ENCODE measurements around the gene NFS1.

NFS1 gene

DNA sequence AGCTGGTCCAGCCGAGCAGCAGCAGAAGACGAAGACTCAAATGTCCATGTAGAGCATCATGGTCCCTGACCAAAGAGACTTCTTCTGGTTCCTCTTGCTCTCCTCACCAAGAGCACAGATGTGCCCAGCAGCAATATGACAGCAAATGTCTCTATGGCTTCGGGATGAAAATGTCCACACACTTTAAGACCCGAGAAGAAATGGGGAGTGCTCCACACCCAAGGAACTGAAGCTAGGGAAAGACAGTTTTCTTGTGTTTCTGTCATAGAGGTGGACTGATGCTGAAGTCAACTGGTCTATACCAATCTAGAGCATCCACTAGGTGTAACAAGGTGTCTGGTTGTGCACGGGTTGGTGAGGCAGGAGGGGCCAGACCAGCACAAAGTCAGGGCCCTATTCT, 29.9 kb downstream of the NFS1 start:
- DNase-seq, result no peak

DNA sequence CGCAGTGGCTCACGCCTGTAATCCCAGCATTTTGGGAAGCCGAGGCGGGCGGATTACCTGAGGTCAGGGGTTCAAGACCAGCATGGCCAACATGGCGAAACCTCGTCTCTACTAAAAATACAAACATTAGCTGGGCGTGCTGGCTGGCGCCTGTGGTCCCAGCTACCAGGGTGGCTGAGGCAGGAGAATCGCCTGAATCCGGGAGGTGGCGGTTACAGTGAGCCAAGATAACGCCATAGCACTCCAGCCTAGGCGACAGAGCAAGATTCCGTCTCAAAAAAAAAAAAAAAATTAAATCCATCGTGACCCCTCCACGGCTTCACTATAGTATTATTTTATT, 33.2 kb downstream of the NFS1 start:
- no peak for DNase-seq

- DNase-seq, result peak; percentile 95
These were observed 34.5 kb downstream of the NFS1 start, which contains the start of the genes CPNE1 and RBM12 for GRCh38 chr20:35664466-35665206. CPNE1 (minus strand) TSS chr20:35664900; CDS start chr20:35632923, 31,977 bp downstream. RBM12 (minus strand) TSS chr20:35664900; CDS start chr20:35655322, 9,578 bp downstream.

DNA sequence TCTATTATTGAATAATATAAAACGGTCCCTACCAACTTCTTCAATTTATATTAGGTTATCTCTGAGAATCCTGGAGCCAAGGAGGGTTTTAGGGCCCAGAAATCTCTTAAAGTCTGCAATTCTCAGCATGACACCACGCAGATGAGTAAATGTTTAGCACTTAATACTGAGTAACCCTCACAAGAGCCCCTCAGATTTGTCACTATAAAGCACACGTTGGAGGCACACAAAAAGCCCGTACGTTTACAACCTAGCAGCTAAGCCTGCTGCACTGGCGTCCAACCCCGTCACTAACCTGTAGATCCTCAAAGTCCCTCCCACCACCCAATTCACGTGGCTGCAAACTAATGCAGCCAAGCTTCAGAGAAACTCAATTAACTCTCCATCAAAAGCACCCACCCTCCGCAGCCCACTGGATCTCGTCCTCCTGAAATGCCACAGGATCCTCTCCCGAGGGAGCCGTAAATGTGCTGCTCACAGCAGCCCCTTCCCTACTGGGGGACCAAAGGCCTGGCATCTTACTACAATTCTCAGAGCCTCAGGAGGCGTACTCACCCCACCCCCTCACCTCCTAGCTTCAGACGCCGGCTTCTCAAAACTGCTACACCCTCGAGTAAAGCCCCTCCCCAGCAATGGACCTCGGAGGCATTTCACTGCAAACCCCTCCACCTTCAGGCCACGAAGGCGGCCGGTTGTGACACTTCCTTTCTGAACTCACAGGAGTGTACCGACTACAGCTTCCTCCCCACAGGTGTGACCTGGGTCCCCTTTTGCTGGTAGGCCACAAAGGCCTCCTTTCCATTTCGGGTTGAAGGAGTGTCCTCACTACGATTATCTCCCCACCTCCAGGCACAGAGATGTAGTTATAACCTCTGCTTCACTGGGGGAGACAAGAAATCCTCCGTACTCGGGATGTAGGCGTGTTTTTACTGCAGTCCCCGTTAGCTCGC, 35.4 kb downstream of the NFS1 start:
- DNase-seq, result no peak

GRCh38 chr20:35662551-35662950, 36.6 kb downstream of the NFS1 start:
- no peak for DNase-seq

DNA sequence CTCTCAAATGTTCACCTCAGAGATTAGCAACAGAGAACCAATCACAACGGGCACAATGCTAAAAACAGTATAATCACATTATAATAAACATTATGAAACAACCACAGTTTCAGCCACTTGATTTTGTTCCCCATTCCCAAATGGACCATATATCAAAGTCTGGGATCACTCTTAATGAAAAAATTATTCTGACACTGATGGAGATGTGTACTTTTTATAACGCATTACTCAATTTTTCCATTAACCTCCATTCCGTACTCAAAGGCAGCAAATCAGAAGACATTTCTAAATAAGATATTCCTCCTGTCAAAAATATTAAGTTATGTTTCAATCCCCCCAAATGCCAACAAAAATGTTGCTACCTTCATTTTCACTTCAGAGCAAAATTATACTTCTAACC, 37.2 kb downstream of the NFS1 start:
- no peak for DNase-seq

GRCh38 chr20:35661053-35661452, 38.1 kb downstream of the NFS1 start:
- no peak for DNase-seq

GRCh38 chr20:35660122-35660937, 38.8 kb downstream of the NFS1 start:
- DNase-seq, result no peak

GRCh38 chr20:35657271-35657670, 41.9 kb downstream of the NFS1 start:
- DNase-seq, result no peak

DNA sequence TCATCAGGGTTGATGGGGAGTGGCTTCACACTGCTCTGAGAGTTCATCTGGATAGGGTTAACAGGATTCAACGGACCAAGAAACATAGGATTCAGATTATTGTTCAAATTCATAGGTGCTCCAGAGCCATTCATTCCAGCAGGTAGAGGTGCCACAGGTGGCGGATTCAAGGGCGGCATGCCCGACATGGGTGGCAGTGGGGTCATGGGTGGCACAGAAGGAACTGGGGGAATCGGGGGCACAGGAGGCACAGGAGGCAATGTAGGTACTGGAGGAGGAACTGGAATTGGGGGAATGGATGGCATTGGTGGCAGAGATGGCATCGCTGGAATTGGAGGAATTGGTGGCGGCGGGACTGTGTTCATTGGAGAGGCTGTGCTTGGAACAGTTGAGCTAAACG, 44.7 kb downstream of the NFS1 start:
- no peak for DNase-seq

DNA sequence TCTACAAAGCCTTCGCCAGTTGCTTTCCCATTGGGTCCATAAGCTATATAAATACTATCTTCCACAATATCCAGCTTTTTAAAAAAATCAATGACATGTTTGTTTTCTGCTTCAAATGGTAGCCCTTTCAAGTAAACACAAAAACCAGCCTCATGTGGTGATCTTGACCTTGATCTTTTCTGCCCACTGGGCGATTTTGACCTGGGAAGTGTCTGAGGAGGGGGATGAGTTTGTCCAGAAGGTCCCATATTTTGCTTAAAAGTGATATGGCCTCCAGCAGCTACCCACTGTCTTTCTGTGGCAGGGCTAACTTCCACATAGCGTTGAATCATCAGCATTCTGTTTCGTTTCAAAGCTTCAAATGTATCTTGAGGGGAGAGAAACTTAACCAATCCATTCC, 45.3 kb downstream of the NFS1 start:
- DNase-seq, result no peak

GRCh38 chr20:35653430-35653734, 45.8 kb downstream of the NFS1 start:
- no peak for DNase-seq

DNA sequence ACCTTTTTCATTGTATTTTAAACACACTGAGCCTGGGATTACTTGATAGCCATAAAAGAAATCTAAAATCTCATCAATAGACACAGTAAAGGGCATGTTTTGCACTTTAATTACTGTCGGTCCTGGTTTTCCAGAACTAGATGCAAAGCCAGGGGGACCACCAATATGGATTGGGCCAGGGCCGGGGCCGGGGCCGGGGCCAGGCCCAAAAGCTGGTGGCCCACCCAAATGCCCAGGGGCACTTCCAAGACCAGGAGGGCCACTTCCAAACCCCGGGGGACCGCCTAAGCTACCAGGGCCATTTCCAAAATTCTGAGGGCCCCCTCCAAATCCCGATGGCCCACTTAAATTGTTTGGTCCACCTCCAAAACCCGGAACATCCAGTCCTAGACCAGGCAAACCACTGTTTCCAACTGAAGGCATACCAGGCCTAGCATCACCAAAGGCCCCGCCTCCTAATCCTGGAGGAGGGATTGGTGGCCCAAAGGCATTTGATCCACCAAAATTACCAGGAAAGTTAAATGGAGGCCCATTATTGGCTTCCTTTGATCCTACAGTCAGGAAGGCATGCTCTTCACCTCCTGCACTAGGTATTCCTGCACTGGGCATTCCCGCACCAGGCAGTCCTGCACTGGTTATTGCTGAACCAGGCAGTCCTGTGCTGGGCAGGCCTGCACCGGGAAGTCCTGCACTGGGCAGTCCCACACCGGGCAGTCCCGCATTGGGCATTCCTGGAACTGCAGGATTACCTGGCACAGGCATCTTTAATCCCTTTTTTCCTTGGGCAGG, 46.3 kb downstream of the NFS1 start:
- no peak for DNase-seq

DNA sequence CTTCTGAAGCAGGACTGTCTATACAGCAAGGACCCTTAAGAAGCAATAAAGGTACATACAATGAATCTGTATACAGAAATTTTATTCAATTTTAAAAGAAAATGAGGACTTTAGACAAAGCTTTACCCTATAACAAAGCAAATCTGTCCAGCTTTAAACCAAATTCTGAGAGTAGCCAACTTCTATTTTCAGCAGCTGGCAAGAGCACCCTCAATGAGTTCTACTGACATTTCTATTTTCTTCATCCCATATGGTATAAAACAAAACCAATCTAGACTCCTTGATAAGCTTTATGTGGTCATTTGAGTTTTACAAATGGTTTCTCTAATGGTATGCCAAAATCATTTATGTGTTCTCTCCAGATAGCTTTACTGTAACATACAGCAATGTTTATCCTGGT, 47.2 kb downstream of the NFS1 start:
- DNase-seq, result no peak

DNA sequence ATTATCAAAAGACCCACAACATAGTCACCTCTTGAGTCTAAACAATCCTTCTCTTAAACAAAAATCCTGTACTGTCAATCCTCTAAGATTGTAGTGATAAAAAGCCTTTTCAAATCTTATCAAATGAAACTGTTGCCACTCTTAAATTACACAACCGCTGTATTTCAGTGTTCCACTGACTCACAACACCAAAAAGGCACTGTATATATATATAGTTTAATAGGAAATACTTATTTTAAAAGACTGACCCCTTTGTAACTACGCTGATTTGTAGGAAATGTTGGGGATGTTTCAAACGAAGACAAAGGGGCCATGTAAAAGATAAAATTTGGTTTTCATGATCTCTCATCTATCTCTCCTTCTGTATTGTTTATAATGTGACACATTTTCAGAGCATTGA, 48.5 kb downstream of the NFS1 start:
- no peak for DNase-seq

- peak; percentile 18 for DNase-seq
These were observed 50.3 kb downstream of the NFS1 start for GRCh38 chr20:35648836-35649235.

DNA sequence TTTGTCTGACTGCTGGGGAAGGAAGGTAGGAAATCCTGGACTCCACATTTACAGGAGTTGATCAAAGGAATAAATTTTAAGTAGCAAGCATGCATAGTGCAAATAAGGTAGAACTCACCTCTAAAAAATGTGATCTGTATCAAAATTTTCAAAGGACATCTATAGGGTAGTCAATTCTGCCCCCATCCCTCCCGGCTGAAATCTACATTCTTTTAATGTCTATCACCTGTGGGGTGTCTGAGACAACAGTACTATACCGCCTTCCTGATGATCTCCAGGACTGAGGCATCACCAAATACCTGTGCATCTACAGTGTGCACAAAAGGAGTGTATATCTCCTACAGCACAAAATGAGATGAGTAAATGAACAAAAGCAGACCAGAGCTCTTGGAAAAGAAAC, 54.3 kb downstream of the NFS1 start:
- no peak for DNase-seq

- DNase-seq, result no peak
These were observed 56.1 kb downstream of the NFS1 start for GRCh38 chr20:35643045-35643444.

DNA sequence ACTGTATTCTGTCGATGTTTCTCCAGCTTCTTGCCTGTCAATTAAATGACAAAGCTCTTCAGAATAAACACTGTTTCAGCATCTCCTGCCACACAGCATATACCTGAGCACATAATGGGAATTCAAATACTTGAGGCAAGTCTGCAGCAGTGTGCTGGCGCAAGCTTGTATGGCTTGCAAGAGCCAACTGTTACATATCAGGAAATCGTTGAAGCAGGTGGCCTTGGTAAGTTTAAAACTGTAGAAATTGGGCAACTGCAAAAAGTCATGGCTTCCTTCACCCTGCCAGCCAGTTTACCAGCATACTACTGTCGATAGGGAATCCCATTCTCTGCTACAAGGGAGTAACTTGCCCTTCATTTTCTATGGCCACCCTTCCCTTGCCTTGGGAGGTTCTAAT, 57.4 kb downstream of the NFS1 start:
- DNase-seq, result no peak

DNA sequence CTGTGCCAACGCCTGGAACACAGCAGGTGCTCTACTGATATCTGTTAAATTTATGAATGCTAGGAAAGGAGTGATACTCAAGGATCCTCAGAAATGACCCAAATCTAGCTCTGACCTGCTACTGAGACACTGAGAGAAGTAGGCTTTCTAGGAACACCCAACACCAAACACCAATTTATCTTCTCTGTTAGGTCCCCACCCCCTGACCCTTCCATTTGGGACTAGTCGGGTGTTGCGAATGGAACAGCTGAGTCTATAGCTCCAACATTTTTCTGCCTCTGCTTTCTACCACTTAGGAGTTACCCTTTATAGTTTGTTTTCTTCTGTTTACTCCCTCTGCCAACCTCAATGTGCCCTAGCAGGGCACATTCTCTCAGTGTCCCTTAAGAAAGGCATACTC, 58.4 kb downstream of the NFS1 start:
- DNase-seq, result no peak

DNA sequence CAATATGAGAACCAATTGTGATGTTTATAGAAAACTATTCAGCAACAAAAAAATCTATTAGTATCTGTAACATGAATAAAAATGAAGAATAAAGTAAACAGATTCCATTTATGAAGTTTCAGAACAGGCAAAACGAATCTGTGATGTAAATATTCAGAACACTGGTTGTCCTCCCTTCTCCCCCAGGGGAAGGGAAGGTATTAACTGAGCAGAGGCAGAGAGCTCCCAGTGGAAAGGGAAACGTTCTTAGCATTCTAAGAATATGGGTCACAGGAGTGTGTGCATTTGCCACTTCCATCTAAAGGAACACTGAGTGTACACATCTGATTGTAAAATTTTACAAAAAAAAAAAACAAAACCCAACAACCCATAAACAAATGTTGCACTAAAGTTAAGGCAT, 60.4 kb downstream of the NFS1 start:
- no peak for DNase-seq

- DNase-seq, result no peak
These were observed 61.9 kb downstream of the NFS1 start for GRCh38 chr20:35637276-35637675.

- no peak for DNase-seq
These were observed 63.1 kb downstream of the NFS1 start for GRCh38 chr20:35636095-35636494.

All from midbrain (tissue), 1 donor.